Thymus (tissue), 11 donors: ENCODE measurements around the gene STMN1. TPM values are rescaled to one million over a fixed set of nuclear protein-coding genes. Genes with fewer than 3 reads are reported as not detected.

Experiments used
- DNase-seq, 9 donors: peaks; one replicate each; pipeline ENCODE4 v3.0.0-alpha.2; 2013; ENCODE audit warnings: low spot score in 9 of 9, low read depth in 6 of 9, missing footprints in 1 of 9
- H3K27ac ChIP-seq, 2 donors: one replicate each; pipeline ENCODE4 v1.5.1; 2013; ENCODE audit warnings: control low read depth in 1 of 2, low read depth in 1 of 2, low read length in 1 of 2, mild to moderate bottlenecking in 1 of 2, moderate library complexity in 1 of 2
- H3K27me3 ChIP-seq, 2 donors: one replicate each; pipeline ENCODE4 v1.5.1; 2013; ENCODE audit warnings: low read length in 1 of 2; ENCODE audit not compliant: control insufficient read depth in 2 of 2, insufficient read depth in 1 of 2
- H3K36me3 ChIP-seq, 2 donors: one replicate each; pipeline ENCODE4 v1.5.1; 2013; ENCODE audit warnings: low read length in 1 of 2, mild to moderate bottlenecking in 1 of 2, moderate library complexity in 1 of 2; ENCODE audit not compliant: control insufficient read depth in 2 of 2, insufficient read depth in 2 of 2
- H3K4me1 ChIP-seq, 2 donors: one replicate each; pipeline ENCODE4 v1.5.1; 2013; ENCODE audit warnings: low read length in 2 of 2; ENCODE audit not compliant: control insufficient read depth in 2 of 2, insufficient read depth in 2 of 2
- H3K4me3 ChIP-seq, 2 donors: one replicate each; pipeline ENCODE4 v1.5.1; 2013; ENCODE audit warnings: low read length in 2 of 2, control low read depth in 1 of 2, mild to moderate bottlenecking in 1 of 2
- H3K9me3 ChIP-seq, 2 donors: one replicate each; pipeline ENCODE4 v1.5.1; 2013; ENCODE audit warnings: low read length in 1 of 2, mild to moderate bottlenecking in 1 of 2; ENCODE audit not compliant: control insufficient read depth in 2 of 2, insufficient read depth in 1 of 2
- WGBS: extraction: QIAGEN DNeasy Blood & Tissue Kit; methylation state at CpG from one replicate; pipeline ENCODE4 v1.1.7; 2013; 5-methylcytosine and 5-hydroxymethylcytosine counted together
- polyA plus RNA-seq: library from polyadenylated mRNA; stranded (reverse); fragments of 200-250 nt; gene quantifications from one replicate; pipeline ENCODE4 v1.2.3, GENCODE V29; 2013
- total RNA-seq: library from RNA; stranded (reverse); fragments of 120-200 nt; gene quantifications from one replicate; pipeline ENCODE4 v1.2.4, GENCODE V29; 2013
- donor health status: healthy.

The STMN1 gene
- total and polyA plus RNA-seq, 2 donors: 472 to 1,468 TPM

GRCh38 chr1:25890239-25891034 lies 15.8 kb downstream of the STMN1 start:
- H3K36me3 ChIP-seq: peaks cover 34 to 44% of the 10 kb centered on the region in 2 donors
- no peak overlapping the region for H3K4me3 ChIP-seq
- H3K4me1 ChIP-seq: peaks cover 0 to 8% of the 10 kb centered on the region in 2 donors
- no peaks in the 10 kb centered on the region for H3K9me3 ChIP-seq
- WGBS: 98% methylated on average over 10 of the region's 10 CpGs
- H3K27ac ChIP-seq: no peak overlapping the region
- no peaks in the 10 kb centered on the region for H3K27me3 ChIP-seq
- DNase-seq: no peak

GRCh38 chr1:25889470-25889869 lies 16.7 kb downstream of the STMN1 start:
- DNase-seq: no peak
- no peak overlapping the region for H3K4me3 ChIP-seq
- 95% methylated on average over 3 of the region's 3 CpGs for WGBS
- no peaks in the 10 kb centered on the region for H3K9me3 ChIP-seq
- H3K27me3 ChIP-seq: no peaks in the 10 kb centered on the region
- peaks cover 0 to 2% of the 10 kb centered on the region in 2 donors for H3K4me1 ChIP-seq
- peaks cover 31 to 40% of the 10 kb centered on the region in 2 donors for H3K36me3 ChIP-seq
- H3K27ac ChIP-seq: no peak overlapping the region

- Histone ChIP-seq H3K9me3 (no peaks in the 10 kb centered on the region), H3K27ac (no peak overlapping the region), H3K4me1 (peaks cover 0 to 2% of the 10 kb centered on the region in 2 donors), H3K36me3 (peaks cover 23 to 32% of the 10 kb centered on the region in 2 donors), H3K27me3 (no peaks in the 10 kb centered on the region), H3K4me3 (no peak overlapping the region)
- WGBS: 98% methylated on average over 7 of the region's 7 CpGs
- DNase-seq: no peak
These were observed 17.7 kb downstream of the STMN1 start for GRCh38 chr1:25888426-25888987.

GRCh38 chr1:25885602-25886001 lies 20.6 kb downstream of the STMN1 start:
- WGBS: 97% methylated on average over 1 of the region's 1 CpG
- Histone ChIP-seq H3K27ac (no peak overlapping the region), H3K27me3 (no peaks in the 10 kb centered on the region), H3K36me3 (peaks cover 15 to 21% of the 10 kb centered on the region in 2 donors), H3K4me3 (no peak overlapping the region), H3K4me1 (peaks cover 0 to 2% of the 10 kb centered on the region in 2 donors), H3K9me3 (no peaks in the 10 kb centered on the region)
- no peak for DNase-seq

GRCh38 chr1:25881266-25881665 lies 25.0 kb downstream of the STMN1 start:
- Histone ChIP-seq H3K4me1 (no peaks in the 10 kb centered on the region), H3K27ac (no peak overlapping the region), H3K36me3 (peaks cover 2 to 3% of the 10 kb centered on the region in 2 donors), H3K9me3 (no peaks in the 10 kb centered on the region), H3K4me3 (no peak overlapping the region), H3K27me3 (peaks cover 2 to 5% of the 10 kb centered on the region in 2 donors)
- no peak for DNase-seq
- WGBS: 97% methylated on average over 11 of the region's 11 CpGs

GRCh38 chr1:25880518-25880917 lies 25.7 kb downstream of the STMN1 start:
- Histone ChIP-seq H3K27me3 (peaks cover 2 to 12% of the 10 kb centered on the region in 2 donors), H3K9me3 (no peaks in the 10 kb centered on the region), H3K27ac (no peak overlapping the region), H3K4me1 (peaks cover 2 to 5% of the 10 kb centered on the region in 2 donors), H3K36me3 (peaks cover 0 to 1% of the 10 kb centered on the region in 2 donors), H3K4me3 (no peak overlapping the region)
- DNase-seq: no peak
- WGBS: 98% methylated on average over 5 of the region's 5 CpGs

- WGBS: 92% methylated on average over 2 of the region's 2 CpGs
- Histone ChIP-seq H3K27ac (no peak overlapping the region), H3K36me3 (no peaks in the 10 kb centered on the region), H3K4me1 (peaks cover 8 to 10% of the 10 kb centered on the region in 2 donors), H3K4me3 (no peak overlapping the region), H3K27me3 (peaks cover 4 to 21% of the 10 kb centered on the region in 2 donors), H3K9me3 (peaks cover 0 to 2% of the 10 kb centered on the region in 2 donors)
- no peak for DNase-seq
These were observed 26.5 kb downstream of the STMN1 start for GRCh38 chr1:25879675-25880074.

- 95% methylated on average over 5 of the region's 5 CpGs for WGBS
- Histone ChIP-seq H3K9me3 (peaks cover 0 to 6% of the 10 kb centered on the region in 2 donors), H3K4me1 (peaks cover 11 to 16% of the 10 kb centered on the region in 2 donors), H3K36me3 (no peaks in the 10 kb centered on the region), H3K4me3 (no peak overlapping the region), H3K27ac (no peak overlapping the region), H3K27me3 (peaks cover 7 to 27% of the 10 kb centered on the region in 2 donors)
- DNase-seq: no peak
These were observed 27.5 kb downstream of the STMN1 start for GRCh38 chr1:25878690-25879089.

GRCh38 chr1:25877155-25877554 lies 29.1 kb downstream of the STMN1 start:
- no peak for DNase-seq
- WGBS: 92% methylated on average over 2 of the region's 2 CpGs
- H3K4me3 ChIP-seq: no peak overlapping the region
- H3K4me1 ChIP-seq: peaks cover 11 to 16% of the 10 kb centered on the region in 2 donors
- peaks cover 0 to 8% of the 10 kb centered on the region in 2 donors for H3K9me3 ChIP-seq
- H3K36me3 ChIP-seq: no peaks in the 10 kb centered on the region
- peaks cover 7 to 27% of the 10 kb centered on the region in 2 donors for H3K27me3 ChIP-seq
- no peak overlapping the region for H3K27ac ChIP-seq
